Endometrial microvascular endothelial cells (primary cell): ENCODE data around the gene AAK1. TPM values are rescaled to one million over a fixed set of nuclear protein-coding genes. Genes with fewer than 3 reads are reported as not detected.

Experiments used
- in situ Hi-C: cut with HindIII; loops from 2 replicates; pipeline ENCODE4 v1.10.0; 2017; ENCODE audit warnings: low sequenced_read_pairs, low pct_unique_long_range_greater_than_20kb; ENCODE audit errors: inconsistent ontology term
- total RNA-seq: library from RNA; depleted of rRNA; stranded (reverse); fragments of >200 nt; gene quantifications from one replicate; pipeline ENCODE4 v1.2.3, GENCODE V29; 2015; ENCODE audit errors: inconsistent ontology term

Gene AAK1
- total RNA-seq, 1 donor from 2014 or later: 47.8 TPM

DNA sequence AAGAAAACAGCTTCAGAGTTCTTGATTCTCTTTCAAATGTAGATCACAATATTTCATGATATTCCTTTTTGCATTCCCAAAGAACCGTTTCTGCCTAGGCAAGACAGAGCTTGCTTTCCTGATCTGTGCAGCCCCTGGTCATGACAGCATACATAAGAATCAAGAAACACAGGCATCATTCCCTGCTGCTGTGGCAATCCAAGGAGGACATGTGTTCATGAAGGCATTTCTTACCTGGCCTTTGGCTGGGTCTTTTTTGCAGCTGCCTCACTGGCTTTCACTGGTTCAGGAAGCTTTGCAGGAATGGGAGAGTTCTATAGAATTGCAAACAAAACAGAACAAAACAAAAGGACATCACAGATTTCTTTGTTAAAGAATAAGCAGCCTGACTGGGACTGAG lies 118.7 kb downstream of the AAK1 start:
- in situ Hi-C loops: no loop called here

DNA sequence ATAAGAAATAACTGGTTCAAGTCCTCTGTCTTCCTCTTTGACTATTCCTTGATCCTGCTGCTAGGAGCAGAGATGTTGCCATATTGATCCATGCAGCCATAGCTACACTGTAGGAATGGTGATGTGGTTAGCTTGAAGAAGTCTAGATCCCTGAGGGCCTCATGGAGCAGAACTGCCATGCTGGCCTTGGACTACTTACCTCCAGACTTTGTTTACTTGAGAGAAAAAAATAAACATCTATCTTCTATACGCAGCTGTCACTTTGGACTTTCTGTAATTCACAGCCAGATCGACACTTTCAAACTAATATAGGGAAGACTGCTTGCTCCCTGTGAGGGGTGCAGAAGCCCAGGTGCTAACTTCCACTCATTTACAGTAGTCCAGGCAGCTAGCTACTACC lies 121.8 kb downstream of the AAK1 start:
- in situ Hi-C loops: no loop called here

DNA sequence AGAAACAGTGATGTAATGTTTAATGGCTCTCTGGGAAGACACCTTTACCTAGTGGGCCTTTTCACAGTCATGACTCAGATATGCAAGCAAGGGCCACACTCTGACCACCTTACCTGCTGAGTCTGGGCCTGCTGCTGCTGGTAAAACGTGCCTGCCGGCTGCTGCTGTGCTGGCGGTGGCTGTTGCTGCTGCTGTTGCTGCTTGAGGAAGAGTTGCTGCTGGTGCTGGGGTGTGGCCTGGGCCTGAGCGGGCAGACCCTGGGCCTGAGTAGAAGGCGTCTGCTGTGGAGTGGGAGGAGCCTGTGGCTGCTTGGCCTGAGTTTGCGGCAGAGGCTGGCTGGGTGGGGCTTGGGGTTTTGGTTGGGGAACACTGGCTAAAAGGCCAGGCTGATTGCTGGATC lies 124.7 kb downstream of the AAK1 start:
- in situ Hi-C loops: no loop called here

DNA sequence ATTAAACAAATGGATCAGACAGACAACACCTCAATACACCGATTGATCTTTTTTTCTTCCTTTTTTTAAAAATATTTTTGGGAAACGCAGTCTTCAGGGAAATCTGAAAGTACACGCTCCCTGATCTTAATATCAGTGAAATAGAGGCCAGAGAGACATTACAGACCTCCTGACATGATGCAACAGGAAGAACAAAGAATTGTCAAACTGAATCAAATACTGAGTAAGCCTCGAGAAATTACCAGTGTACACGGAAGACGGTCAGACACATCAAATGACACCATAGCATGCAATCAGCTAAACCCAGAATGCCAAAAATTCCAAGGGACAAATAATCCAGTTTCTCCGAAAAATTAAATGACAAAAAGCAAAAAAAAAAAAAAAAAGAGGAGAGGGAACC lies 126.1 kb downstream of the AAK1 start:
- in situ Hi-C loops: no loop called here

DNA sequence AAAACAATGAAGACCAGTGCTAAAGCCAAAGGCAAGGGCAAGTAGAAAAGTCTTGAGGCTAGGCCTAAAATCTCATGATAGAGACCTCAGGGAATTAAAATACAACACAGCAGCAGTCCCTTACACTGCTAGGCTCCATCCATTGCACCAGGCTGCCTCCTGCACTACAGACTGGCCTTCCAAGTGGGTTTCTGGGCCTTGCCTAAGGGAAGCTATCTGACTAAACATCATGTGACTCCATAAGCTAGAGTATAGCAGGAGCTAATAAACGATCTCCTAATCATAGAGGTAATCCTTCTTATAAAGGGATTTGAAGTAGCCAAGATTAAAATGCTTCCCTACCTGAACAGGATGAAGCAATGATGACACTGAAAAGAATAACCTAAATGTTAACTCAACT lies 128.7 kb downstream of the AAK1 start:
- in situ Hi-C loops: no loop called here

DNA sequence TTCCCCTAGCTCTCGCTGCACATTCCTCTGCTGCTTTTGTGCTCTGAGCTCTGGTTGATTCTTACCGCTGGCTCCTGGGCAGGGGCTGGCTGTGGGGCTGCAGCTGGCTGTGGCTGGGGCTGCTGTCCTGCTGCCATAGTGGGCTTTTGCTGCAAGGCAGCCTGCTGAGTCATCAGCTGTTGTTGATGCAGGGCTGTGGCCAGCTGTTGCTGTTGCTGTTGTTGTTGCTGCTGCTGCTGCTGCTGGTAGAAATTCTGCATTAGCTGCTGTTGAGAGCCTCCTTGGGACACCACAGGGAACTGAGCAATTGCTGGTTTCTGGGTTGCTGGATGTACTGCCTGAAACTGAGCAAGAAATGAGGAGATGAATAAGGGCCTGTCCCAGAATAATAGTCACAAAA lies 129.1 kb downstream of the AAK1 start:
- in situ Hi-C loops: no loop called here

DNA sequence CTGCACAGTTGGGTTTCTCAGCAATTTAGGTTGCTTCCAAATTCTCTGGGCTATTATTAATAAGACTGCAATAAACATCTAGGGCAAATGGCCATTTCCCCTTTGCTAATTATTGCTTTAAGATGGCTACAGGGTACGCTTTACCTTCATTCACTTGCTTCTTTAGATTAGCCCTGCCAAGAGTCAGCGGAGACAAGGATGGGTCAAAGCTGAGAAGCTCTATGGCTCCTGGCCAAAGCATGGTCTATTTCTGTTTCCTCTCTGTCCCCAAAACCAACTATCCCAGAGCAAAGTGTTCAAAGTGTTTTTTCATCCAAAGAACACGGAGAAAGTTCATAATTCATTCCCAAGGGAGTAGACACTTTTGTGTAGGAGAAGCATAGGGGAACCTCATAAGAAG lies 131.1 kb downstream of the AAK1 start:
- in situ Hi-C loops: no loop called here

DNA sequence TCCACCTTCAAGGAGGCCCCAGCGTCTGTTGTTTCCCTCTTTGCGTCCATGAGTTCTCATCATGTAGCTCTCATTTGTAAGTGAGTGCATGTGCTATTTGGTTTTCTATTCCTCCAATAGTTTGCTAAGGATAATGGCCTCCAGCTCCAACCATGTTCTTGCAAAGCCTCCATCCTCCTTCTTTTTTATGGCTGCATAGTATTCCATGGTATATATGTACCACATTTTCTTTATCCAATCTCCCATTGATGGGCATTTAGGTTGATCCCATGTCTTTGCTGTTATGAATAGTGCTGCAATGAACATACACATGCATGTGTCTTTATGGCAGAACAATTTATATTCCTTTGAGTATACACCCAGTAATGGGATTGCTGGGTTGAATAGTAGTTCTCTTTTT lies 133.3 kb downstream of the AAK1 start:
- in situ Hi-C loops: no loop called here

DNA sequence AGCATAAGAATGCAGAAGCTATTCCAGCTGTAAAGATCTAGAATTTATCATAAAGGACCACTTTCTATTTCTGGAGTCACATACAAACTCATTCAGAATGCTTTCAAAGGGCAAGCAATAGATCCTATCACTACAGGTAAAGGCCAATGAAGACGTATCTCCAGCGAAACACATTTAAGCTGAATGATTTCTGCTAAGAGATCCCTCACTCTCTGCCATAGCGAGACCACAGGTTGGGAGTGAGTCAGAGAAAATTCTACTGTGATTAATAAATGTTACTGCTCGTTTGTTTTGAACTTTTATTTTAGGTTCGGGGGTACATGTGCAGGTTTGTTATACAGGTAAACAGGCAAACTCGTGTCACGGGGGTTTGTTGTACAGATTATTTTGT lies 133.8 kb downstream of the AAK1 start:
- in situ Hi-C loops: no loop called here

DNA sequence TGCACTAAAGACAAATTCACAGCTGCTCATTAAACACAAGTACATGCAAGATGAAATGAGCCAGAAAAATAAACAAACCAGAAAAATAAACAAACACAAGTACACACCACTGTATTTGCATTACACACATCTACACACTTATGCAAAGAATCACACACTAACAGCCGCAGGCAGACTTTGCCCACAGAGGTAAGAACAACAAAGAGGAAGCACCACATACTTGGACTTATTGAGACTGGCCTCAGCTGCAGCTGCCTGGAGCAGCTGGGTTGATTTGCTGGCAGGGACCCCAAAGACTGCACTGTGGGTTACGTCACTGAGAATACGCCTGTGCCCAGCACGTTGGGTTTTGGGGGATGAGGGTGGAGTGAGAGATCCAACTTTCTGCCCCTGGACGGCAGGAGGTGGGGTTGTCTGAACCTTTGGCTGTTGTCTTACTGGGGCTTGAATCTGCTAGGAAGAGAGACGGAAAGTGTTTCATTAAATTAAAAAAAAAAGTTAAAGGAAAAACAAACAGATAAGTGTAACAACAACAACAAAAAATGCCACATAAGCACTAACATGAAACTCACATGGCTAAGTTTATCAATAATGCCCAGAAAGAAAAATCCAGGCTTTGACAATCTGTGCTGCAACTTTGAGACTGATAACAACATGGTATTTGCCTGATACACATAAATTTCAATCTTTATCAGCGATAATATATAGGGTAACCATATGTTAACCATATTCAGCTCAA lies 134.4 kb downstream of the AAK1 start:
- in situ Hi-C loops: no loop called here

DNA sequence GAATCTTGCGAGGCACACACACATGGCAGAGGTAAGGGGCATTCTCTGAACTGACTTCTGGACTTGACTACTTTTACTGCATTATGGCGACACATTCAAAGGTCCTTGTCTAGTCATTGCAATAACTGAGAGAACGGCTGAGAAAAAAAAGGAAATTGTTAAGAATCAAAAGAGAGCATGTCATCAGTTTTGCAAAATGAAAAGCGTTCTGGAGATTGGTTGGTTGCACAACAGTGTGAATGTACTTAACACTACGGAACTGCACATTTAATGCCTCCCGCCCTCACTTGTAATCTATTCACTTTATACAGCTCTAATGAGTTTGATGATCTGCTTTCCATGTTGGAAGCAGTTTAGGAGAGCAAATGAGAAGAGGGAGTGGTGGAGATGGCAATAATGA lies 137.8 kb downstream of the AAK1 start:
- in situ Hi-C loops: no loop called here

DNA sequence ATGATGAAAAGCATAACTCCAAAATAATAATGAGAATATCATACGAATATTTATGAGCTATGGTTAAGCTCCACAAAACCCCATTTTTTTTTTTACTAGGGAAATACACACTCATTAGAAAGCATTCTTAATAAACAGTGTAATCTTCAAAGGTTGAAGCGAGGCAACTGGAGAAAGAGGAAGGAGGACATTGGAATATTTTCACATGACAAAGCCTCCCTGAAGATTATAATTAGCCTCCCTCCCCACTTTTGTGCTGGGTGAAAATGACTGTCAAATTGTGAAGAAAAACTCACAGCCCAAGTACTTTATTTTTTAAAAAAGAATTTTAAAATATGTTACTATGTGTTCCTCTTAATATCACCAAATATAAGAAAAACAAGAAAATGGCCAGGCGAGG lies 142.2 kb downstream of the AAK1 start:
- in situ Hi-C loops: no loop called here

DNA sequence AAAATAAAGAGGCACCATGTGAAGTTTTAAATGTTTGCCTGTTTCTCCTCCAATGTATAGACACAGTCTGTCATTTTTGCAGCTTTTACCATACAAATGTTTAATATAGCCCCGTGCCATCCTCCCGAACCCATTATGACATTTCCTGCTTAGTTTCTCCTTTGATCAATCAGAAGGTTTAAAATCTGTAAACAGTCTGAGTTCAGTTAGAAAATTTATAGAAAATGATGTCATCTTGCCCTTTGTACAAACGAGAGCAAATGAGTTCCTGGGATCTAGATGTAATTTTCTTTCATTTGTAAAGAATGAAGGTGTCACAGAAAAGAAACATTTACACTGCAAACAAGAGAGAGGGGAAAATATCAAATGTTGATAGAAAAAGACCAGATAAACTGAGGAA lies 143.6 kb downstream of the AAK1 start:
- in situ Hi-C loops: no loop called here

DNA sequence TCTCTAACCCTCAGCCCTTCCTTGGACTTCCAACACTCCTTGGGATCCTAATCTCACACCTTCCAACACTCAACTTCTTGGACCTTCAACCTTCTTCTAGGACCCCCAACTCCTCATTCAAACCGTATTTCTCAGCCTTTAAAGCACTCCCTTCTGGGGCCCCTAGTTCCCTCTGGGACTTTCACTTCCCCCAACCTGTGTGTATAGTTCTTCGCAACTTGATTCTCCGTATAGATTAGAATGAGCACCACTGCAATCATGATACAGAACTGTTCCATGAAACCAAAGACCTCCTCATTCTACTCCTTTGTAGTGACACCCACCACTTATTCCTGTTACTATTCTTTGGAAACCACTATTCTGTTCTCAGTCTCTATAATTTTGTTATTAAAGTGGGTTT lies 144.3 kb downstream of the AAK1 start:
- in situ Hi-C loops: no loop called here

DNA sequence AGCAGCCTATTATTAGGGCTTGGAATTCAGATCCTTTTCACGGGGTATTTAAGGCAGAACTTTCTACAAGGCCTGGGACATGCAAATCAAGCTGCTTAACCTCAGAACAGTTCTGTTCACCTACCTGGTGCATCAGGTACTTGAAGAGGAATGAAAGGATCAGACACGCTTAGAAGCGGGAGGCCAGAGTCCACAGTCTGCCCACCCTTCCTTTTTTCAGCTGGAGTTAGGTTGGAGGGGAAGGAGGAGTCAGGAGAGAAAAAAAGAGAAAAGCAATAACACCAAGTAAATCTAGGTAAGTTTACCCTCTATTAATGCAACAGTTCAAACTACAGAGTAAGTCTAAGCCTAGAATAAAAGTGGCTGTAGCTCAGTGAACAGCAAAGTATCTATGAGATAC lies 147.7 kb downstream of the AAK1 start:
- in situ Hi-C loops: no loop called here

DNA sequence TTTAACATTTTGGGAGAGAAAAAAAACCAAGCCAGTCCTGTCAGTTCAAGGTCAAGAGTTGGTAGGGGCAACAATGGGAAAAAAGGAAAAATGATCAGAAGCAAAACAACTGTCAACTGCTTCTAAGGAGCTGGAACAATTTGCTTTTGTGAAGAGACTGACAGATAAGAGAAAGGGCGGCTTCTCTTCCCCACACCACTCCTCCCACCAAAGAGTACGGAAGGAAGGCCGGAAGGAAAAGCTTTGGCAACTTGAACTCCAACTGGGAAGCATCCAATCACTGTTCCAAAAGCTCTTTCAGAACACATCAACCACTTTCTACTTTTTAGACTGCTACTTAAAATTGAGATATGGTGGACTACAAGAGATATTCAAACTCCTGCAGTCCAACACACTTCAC lies 148.5 kb downstream of the AAK1 start:
- in situ Hi-C loops: no loop called here

DNA sequence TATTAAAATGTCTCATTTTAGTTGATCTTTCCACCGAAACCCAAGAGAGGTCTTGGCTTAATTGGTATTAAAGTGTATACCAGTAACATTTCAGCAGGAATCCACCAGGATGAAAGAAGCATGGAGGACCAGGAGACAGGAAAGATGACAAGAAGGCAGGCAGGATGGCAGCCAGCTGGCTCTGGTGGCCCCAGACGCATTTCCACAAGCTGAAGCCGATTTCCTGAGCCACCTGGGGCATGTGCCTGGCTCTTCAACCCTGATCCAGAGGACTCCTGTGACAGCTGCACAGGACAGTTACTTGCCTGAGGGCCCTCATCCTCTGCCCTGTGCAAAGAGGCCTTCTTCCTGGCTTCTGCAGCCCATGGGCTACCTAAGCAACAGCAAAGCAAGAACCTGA lies 149.4 kb downstream of the AAK1 start:
- in situ Hi-C loops: no loop called here

DNA sequence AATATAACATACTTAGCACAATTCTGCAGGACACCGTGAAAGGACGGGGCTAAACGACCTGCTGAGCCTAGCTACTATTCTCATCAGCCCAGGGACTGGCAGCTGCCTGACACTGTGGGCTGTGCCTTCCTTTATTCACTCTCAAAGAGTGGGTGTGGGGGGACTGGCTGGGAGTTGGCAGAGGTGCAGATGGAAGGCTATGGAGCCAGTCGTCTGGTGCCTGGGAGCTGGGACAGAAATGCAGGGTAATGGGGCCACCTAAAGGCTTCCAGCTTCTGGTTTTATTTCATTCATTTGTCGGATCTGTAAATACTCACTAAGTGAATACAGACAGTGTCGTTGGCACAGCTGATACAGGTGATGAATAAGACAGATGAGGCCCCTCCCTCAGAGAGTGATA lies 150.3 kb downstream of the AAK1 start:
- in situ Hi-C loops: no loop called here

DNA sequence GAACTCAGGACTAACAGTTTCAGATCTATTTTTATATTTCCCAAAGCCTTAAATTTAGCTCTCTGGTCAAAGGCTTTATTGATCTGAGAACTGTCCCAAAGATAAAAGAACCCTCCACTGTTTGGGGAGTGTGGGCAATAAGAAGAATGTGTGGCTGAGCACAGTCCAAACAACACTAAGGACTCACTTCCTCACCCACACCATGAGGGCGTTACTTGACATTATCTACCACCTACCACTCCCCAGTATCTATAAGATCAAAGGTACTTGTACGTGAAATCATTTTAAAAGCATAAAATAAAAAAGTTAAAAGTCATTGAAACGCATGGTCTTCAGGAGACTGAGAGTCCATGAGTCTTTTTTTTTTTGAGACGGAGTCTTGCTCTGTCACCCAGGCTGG lies 151.7 kb downstream of the AAK1 start:
- in situ Hi-C loops: no loop called here

DNA sequence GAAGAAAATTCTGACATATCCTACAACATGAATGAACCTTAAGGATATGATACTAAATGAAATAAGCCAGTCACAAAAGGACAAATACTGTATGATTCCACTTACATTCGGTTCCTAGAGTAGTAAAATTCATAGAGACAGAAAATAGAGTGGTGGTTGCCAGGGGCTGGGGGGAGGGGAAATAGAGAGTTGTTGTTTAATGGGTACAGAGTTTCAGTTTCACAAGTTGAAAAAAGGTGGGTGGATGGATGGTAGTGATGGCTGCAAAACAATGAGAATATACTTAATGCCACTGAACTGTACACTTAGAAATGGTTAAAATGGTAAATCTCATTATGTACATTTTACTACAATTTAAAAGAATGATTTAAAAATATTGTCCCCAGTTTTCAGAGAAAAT lies 153.1 kb downstream of the AAK1 start:
- in situ Hi-C loops: no loop called here

DNA sequence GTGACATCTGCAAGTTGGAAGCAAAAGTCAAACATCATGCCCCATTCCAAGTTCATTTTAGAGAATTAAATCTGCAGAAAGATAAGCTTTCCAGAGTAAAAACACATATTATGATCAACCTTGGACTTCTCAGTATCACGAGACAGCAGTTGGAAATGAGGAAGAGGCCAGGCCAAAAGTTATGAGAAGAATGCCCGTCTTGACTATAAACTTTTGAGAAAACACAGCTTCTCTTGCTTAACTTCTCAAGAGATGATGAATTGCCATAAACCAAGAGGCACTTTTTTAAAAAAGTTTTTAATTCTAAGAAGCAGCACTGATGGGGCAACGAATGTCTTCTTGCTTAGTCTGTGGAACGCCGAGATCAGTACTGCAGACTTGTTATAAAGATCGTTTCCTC lies 153.7 kb downstream of the AAK1 start:
- in situ Hi-C loops: no loop called here
